Activated naive CD8-positive, alpha-beta T cell (primary cell): ENCODE measurements around the gene POM121.
"Not testable (repeated sequence)": the region's sequence is repeated elsewhere in the genome, so short reads cannot be mapped to it uniquely, and the experiment has no call there.

Experiments
- H3K27ac Mint-ChIP-seq: one replicate; pipeline ENCODE4 v1.8.0; 2021; ENCODE audit warnings: mixed read lengths
- H3K27me3 Mint-ChIP-seq: one replicate; pipeline ENCODE4 v1.8.0; 2021; ENCODE audit warnings: mixed read lengths
- H3K36me3 Mint-ChIP-seq: one replicate; pipeline ENCODE4 v1.8.0; 2021; ENCODE audit warnings: mixed read lengths
- H3K4me1 Mint-ChIP-seq: one replicate; pipeline ENCODE4 v1.8.0; 2021; ENCODE audit warnings: low read depth, mixed read lengths
- H3K4me3 Mint-ChIP-seq: one replicate; pipeline ENCODE4 v1.8.0; 2021; ENCODE audit warnings: mild to moderate bottlenecking, mixed read lengths
- H3K9me3 Mint-ChIP-seq: one replicate; pipeline ENCODE4 v1.8.0; 2021; ENCODE audit warnings: low read depth, mixed read lengths

POM121 gene

GRCh38 chr7:72924733-72925545 is at the start of gene POM121:
Gene POM121 (plus strand): TSS chr7:72925095. CDS start chr7:72925122, 27 bp downstream.
- Mint-ChIP-seq H3K36me3 (peaks cover 8% of the 10 kb centered on the region), H3K27ac (peak within 1 kb of the TSS; percentile 100), H3K27me3 (no peaks in the 10 kb centered on the region), H3K4me1 (peaks cover 34% of the 10 kb centered on the region), H3K9me3 (no peaks in the 10 kb centered on the region), H3K4me3 (peak within 1 kb of the TSS; percentile 100)

GRCh38 chr7:72879079-72879736 is 45.7 kb upstream of the POM121 start:
- H3K27me3 Mint-ChIP-seq, H3K9me3 Mint-ChIP-seq, H3K36me3 Mint-ChIP-seq: not testable (repeated sequence)
- Mint-ChIP-seq H3K27ac (peak overlapping the region; percentile 73), H3K4me1 (peaks cover 22% of the 10 kb centered on the region), H3K4me3 (peak overlapping the region; percentile 97)

GRCh38 chr7:72879737-72880215 is 45.1 kb upstream of the POM121 start:
- Mint-ChIP-seq H3K4me1 (peaks cover 22% of the 10 kb centered on the region), H3K27ac (peak overlapping the region; percentile 93), H3K4me3 (peak overlapping the region; percentile 97)
- H3K27me3 Mint-ChIP-seq, H3K9me3 Mint-ChIP-seq, H3K36me3 Mint-ChIP-seq: not testable (repeated sequence)

- H3K9me3 Mint-ChIP-seq, H3K4me3 Mint-ChIP-seq, H3K36me3 Mint-ChIP-seq, H3K27me3 Mint-ChIP-seq: not testable (repeated sequence)
- Mint-ChIP-seq H3K27ac (peak overlapping the region; percentile 34), H3K4me1 (peaks cover 13% of the 10 kb centered on the region)
Observed at GRCh38 chr7:72891750-72892149, 33.1 kb upstream of the POM121 start.

GRCh38 chr7:72904740-72905139 is 20.2 kb upstream of the POM121 start:
- peaks cover 17% of the 10 kb centered on the region for H3K4me1 Mint-ChIP-seq
- not testable (repeated sequence) for H3K27ac Mint-ChIP-seq, H3K4me3 Mint-ChIP-seq, H3K9me3 Mint-ChIP-seq, H3K27me3 Mint-ChIP-seq
- H3K36me3 Mint-ChIP-seq, result peaks cover 11% of the 10 kb centered on the region

GRCh38 chr7:72908422-72908821 is 16.5 kb upstream of the POM121 start:
- H3K4me3 Mint-ChIP-seq, H3K36me3 Mint-ChIP-seq, H3K27me3 Mint-ChIP-seq, H3K9me3 Mint-ChIP-seq, H3K27ac Mint-ChIP-seq: not testable (repeated sequence)
- H3K4me1 Mint-ChIP-seq, result peaks cover 19% of the 10 kb centered on the region

GRCh38 chr7:72911395-72911794 is 13.5 kb upstream of the POM121 start:
- H3K4me3 Mint-ChIP-seq, H3K36me3 Mint-ChIP-seq, H3K27me3 Mint-ChIP-seq, H3K27ac Mint-ChIP-seq, H3K9me3 Mint-ChIP-seq: not testable (repeated sequence)
- peaks cover 23% of the 10 kb centered on the region for H3K4me1 Mint-ChIP-seq

GRCh38 chr7:72913750-72914149 is 11.1 kb upstream of the POM121 start:
- H3K9me3 Mint-ChIP-seq, H3K36me3 Mint-ChIP-seq, H3K27me3 Mint-ChIP-seq, H3K4me3 Mint-ChIP-seq: not testable (repeated sequence)
- H3K4me1 Mint-ChIP-seq, result peaks cover 16% of the 10 kb centered on the region
- H3K27ac Mint-ChIP-seq, result peak overlapping the region; percentile 34

- H3K4me3 Mint-ChIP-seq, H3K36me3 Mint-ChIP-seq, H3K9me3 Mint-ChIP-seq, H3K27me3 Mint-ChIP-seq: not testable (repeated sequence)
- Mint-ChIP-seq H3K27ac (peak overlapping the region; percentile 2), H3K4me1 (peaks cover 12% of the 10 kb centered on the region)
Observed at GRCh38 chr7:72914756-72915525, 10.0 kb upstream of the POM121 start.

GRCh38 chr7:72919256-72919775 is 5.6 kb upstream of the POM121 start:
- H3K27me3 Mint-ChIP-seq, result no peaks in the 10 kb centered on the region
- peaks cover 16% of the 10 kb centered on the region for H3K4me1 Mint-ChIP-seq
- no peak overlapping the region for H3K4me3 Mint-ChIP-seq
- H3K9me3 Mint-ChIP-seq, result no peaks in the 10 kb centered on the region
- peaks cover 3% of the 10 kb centered on the region for H3K36me3 Mint-ChIP-seq
- H3K27ac Mint-ChIP-seq, result no peak overlapping the region

- H3K4me3 Mint-ChIP-seq, result peak overlapping the region; percentile 100
- peak overlapping the region; percentile 100 for H3K27ac Mint-ChIP-seq
- H3K36me3 Mint-ChIP-seq, result peaks cover 8% of the 10 kb centered on the region
- H3K9me3 Mint-ChIP-seq, result no peaks in the 10 kb centered on the region
- no peaks in the 10 kb centered on the region for H3K27me3 Mint-ChIP-seq
- peaks cover 35% of the 10 kb centered on the region for H3K4me1 Mint-ChIP-seq
Observed at GRCh38 chr7:72924386-72924732, 536 bp upstream of the POM121 start.

GRCh38 chr7:72925546-72926120 is 738 bp downstream of the POM121 start:
- no peaks in the 10 kb centered on the region for H3K27me3 Mint-ChIP-seq
- peaks cover 8% of the 10 kb centered on the region for H3K36me3 Mint-ChIP-seq
- H3K9me3 Mint-ChIP-seq, result no peaks in the 10 kb centered on the region
- H3K4me3 Mint-ChIP-seq, result peak overlapping the region; percentile 95
- H3K27ac Mint-ChIP-seq, result peak overlapping the region; percentile 90
- H3K4me1 Mint-ChIP-seq, result peaks cover 33% of the 10 kb centered on the region

- H3K9me3 Mint-ChIP-seq, H3K4me3 Mint-ChIP-seq, H3K36me3 Mint-ChIP-seq, H3K27me3 Mint-ChIP-seq: not testable (repeated sequence)
- H3K4me1 Mint-ChIP-seq, result peaks cover 31% of the 10 kb centered on the region
- peak overlapping the region; percentile 34 for H3K27ac Mint-ChIP-seq
Observed at GRCh38 chr7:72927791-72928190, 2.9 kb downstream of the POM121 start.

GRCh38 chr7:72928216-72928615 is 3.3 kb downstream of the POM121 start:
- not testable (repeated sequence) for H3K36me3 Mint-ChIP-seq, H3K27me3 Mint-ChIP-seq, H3K27ac Mint-ChIP-seq, H3K9me3 Mint-ChIP-seq, H3K4me3 Mint-ChIP-seq
- peaks cover 30% of the 10 kb centered on the region for H3K4me1 Mint-ChIP-seq
